H9 (cell line): ENCODE measurements around the gene CDH13. TPM values are rescaled to one million over a fixed set of nuclear protein-coding genes. Genes with fewer than 3 reads are reported as not detected.

Experiments used
- DNase-seq: peaks from one replicate; pipeline ENCODE4 v3.0.0-alpha.2; 2017
- H2AFZ ChIP-seq: one replicate; pipeline ENCODE4 v1.6.1; 2013; ENCODE audit warnings: mild to moderate bottlenecking, low read length, control low read depth, moderate library complexity
- H2AK5ac ChIP-seq: 2 replicates; pipeline ENCODE4 v1.6.1; 2013; ENCODE audit warnings: low read length, control low read depth, mixed read lengths; ENCODE audit not compliant: insufficient read length
- H2BK120ac ChIP-seq: one replicate; pipeline ENCODE4 v1.6.1; 2013; ENCODE audit warnings: low read depth, mild to moderate bottlenecking, low read length, control low read depth, inconsistent platforms; ENCODE audit not compliant: poor library complexity, severe bottlenecking
- H2BK12ac ChIP-seq: 2 replicates; pipeline ENCODE4 v1.6.1; 2013; ENCODE audit warnings: low read length, control low read depth, mixed read lengths, low read depth; ENCODE audit not compliant: insufficient read length
- H2BK15ac ChIP-seq: 2 replicates; pipeline ENCODE4 v1.6.1; 2013; ENCODE audit warnings: low read depth, low read length, control low read depth
- H2BK20ac ChIP-seq: one replicate; pipeline ENCODE4 v1.6.1; 2013; ENCODE audit warnings: low read depth, mild to moderate bottlenecking, low read length, control low read depth, inconsistent platforms; ENCODE audit not compliant: poor library complexity, severe bottlenecking
- H2BK5ac ChIP-seq: 2 replicates; pipeline ENCODE4 v1.6.1; 2013; ENCODE audit warnings: low read length, control low read depth, mixed read lengths; ENCODE audit not compliant: insufficient read length
- H3K14ac ChIP-seq: 2 replicates; pipeline ENCODE4 v1.6.1; 2013; ENCODE audit warnings: low read length, control low read depth; ENCODE audit not compliant: insufficient read depth
- H3K18ac ChIP-seq: 2 replicates; pipeline ENCODE4 v1.6.1; 2013; ENCODE audit warnings: low read depth, mild to moderate bottlenecking, mixed read lengths, low read length, control low read depth; ENCODE audit not compliant: insufficient read length
- H3K23ac ChIP-seq: 2 replicates; pipeline ENCODE4 v1.6.1; 2013; ENCODE audit warnings: low read length, control low read depth, mixed read lengths, low read depth; ENCODE audit not compliant: insufficient read length
- H3K23me2 ChIP-seq: 2 replicates; pipeline ENCODE4 v1.6.1; 2013; ENCODE audit warnings: low read depth, mild to moderate bottlenecking, mixed read lengths, low read length, control low read depth; ENCODE audit not compliant: insufficient read length, poor library complexity, severe bottlenecking
- H3K27ac ChIP-seq: 2 replicates; pipeline ENCODE4 v1.5.1; 2013; ENCODE audit warnings: low read length, control low read depth, mixed read lengths, low read depth; ENCODE audit not compliant: insufficient read length
- H3K27me3 ChIP-seq: 2 replicates; pipeline ENCODE4 v1.6.1; 2013; ENCODE audit warnings: low read length, control low read depth, inconsistent platforms; ENCODE audit not compliant: insufficient read depth
- H3K4ac ChIP-seq: 2 replicates; pipeline ENCODE4 v1.6.1; 2013; ENCODE audit warnings: low read depth, mild to moderate bottlenecking, control low read depth, inconsistent platforms, low read length, moderate library complexity
- H3K4me1 ChIP-seq: 2 replicates; pipeline ENCODE4 v1.6.1; 2013; ENCODE audit warnings: low read length, control low read depth, inconsistent platforms; ENCODE audit not compliant: insufficient read depth
- H3K4me2 ChIP-seq: 2 replicates; pipeline ENCODE4 v1.6.1; 2013; ENCODE audit warnings: low read length, control low read depth, mixed read lengths; ENCODE audit not compliant: insufficient read length, insufficient read depth
- H3K56ac ChIP-seq: 2 replicates; pipeline ENCODE4 v1.6.1; 2013; ENCODE audit warnings: low read depth, mild to moderate bottlenecking, mixed read lengths, low read length, control low read depth; ENCODE audit not compliant: insufficient read length
- H3K79me1 ChIP-seq: 2 replicates; pipeline ENCODE4 v1.6.1; 2013; ENCODE audit warnings: low read depth, mild to moderate bottlenecking, moderate library complexity, low read length, control low read depth, inconsistent platforms; ENCODE audit not compliant: insufficient read depth, poor library complexity, severe bottlenecking
- H3K79me2 ChIP-seq: 2 replicates; pipeline ENCODE4 v1.6.1; 2013; ENCODE audit warnings: low read length, control low read depth, inconsistent platforms; ENCODE audit not compliant: insufficient read depth
- H3K9ac ChIP-seq: 2 replicates; pipeline ENCODE4 v1.6.1; 2013; ENCODE audit warnings: low read length, control low read depth, mixed read lengths; ENCODE audit not compliant: insufficient read length; ENCODE audit errors: extremely low read depth
- H3K9me3 ChIP-seq: one replicate; pipeline ENCODE4 v1.6.1; 2013; ENCODE audit warnings: low read depth, low read length, inconsistent platforms; ENCODE audit not compliant: control insufficient read depth
- H3T11ph ChIP-seq: one replicate; pipeline ENCODE4 v1.6.1; 2013; ENCODE audit warnings: mild to moderate bottlenecking, low read length, control low read depth, inconsistent platforms
- H4K20me1 ChIP-seq: one replicate; pipeline ENCODE4 v1.6.1; 2013; ENCODE audit not compliant: control insufficient read depth, insufficient read length, insufficient read depth
- H4K5ac ChIP-seq: 2 replicates; pipeline ENCODE4 v1.6.1; 2013; ENCODE audit warnings: low read depth, mild to moderate bottlenecking, mixed read lengths, low read length, control low read depth; ENCODE audit not compliant: insufficient read length
- H4K8ac ChIP-seq: replicated peaks from 2 replicates; pipeline ENCODE4 v1.6.1; 2013; ENCODE audit warnings: low read length, control low read depth, mixed read lengths, low read depth; ENCODE audit not compliant: insufficient read length
- H4K91ac ChIP-seq: 2 replicates; pipeline ENCODE4 v1.6.1; 2013; ENCODE audit warnings: low read depth, mild to moderate bottlenecking, moderate library complexity, mixed read lengths, low read length, control low read depth; ENCODE audit not compliant: insufficient read length
- H3K27ac Mint-ChIP-seq, 3 experiments: 2 replicates in 2 of 3; 3 replicates in 1 of 3; pipeline ENCODE4 v1.8.0; 2020 to 2021; ENCODE audit warnings: mixed read lengths in 3 of 3, mild to moderate bottlenecking in 1 of 3, moderate library complexity in 1 of 3
- H3K27me3 Mint-ChIP-seq: 2 replicates; pipeline ENCODE4 v1.8.0; 2021; ENCODE audit warnings: low read depth, mild to moderate bottlenecking, moderate library complexity, mixed read lengths
- H3K36me3 Mint-ChIP-seq, 3 experiments: 2 replicates in 2 of 3; 3 replicates in 1 of 3; pipeline ENCODE4 v1.8.0; 2020 to 2021; ENCODE audit warnings: low read depth in 3 of 3, mixed read lengths in 3 of 3; ENCODE audit not compliant: insufficient read depth in 1 of 3
- H3K4me1 Mint-ChIP-seq, 2 experiments: 2 replicates each; pipeline ENCODE4 v1.8.0; 2020; ENCODE audit warnings: mixed read lengths in 2 of 2
- H3K4me3 Mint-ChIP-seq, 2 experiments: 2 replicates in 1 of 2; 3 replicates in 1 of 2; pipeline ENCODE4 v1.8.0; 2020 to 2021; ENCODE audit warnings: mild to moderate bottlenecking in 2 of 2, mixed read lengths in 2 of 2, moderate library complexity in 1 of 2
- H3K9me3 Mint-ChIP-seq, 2 experiments: 2 replicates in 1 of 2; 3 replicates in 1 of 2; pipeline ENCODE4 v1.8.0; 2020; ENCODE audit warnings: mild to moderate bottlenecking in 2 of 2, mixed read lengths in 2 of 2, moderate library complexity in 1 of 2
- CTCF ChIP-seq: fragments of 200-600 bp; sonication (generic); conservative IDR thresholded peaks from 3 replicates; pipeline ENCODE4 v1.8.0; 2021; ENCODE audit warnings: antibody characterized with exemption, mild to moderate bottlenecking
- whole genome bisulfite sequencing: extraction: QIAGEN DNeasy Blood & Tissue Kit; methylation state at CpG from one replicate; pipeline ENCODE4 v1.1.7; 2013; ENCODE audit warnings: missing lambda C conversion rate, low lambda C conversion rate, mixed read lengths; ENCODE audit not compliant: insufficient read length; ENCODE audit errors: extremely low coverage; 5-methylcytosine and 5-hydroxymethylcytosine counted together
- total RNA-seq: library from RNA; stranded (reverse); gene quantifications from 2 replicates; pipeline ENCODE4 v1.2.1, GENCODE V29; 2021

CDH13 gene
- total RNA-seq, 1 experiment from 2014 or later = 1.5 TPM

GRCh38 chr16:83532634-83533033, 905.9 kb downstream of the CDH13 start:
- Histone ChIP-seq H3K79me2 (no peaks in the 10 kb centered on the region), H3K9me3 (no peaks in the 10 kb centered on the region), H3K23ac (no peak overlapping the region), H2BK120ac (no peak overlapping the region), H2BK15ac (no peak overlapping the region), H3K14ac (no peak overlapping the region; the same call in 1 of the 2 replicates), H2BK12ac (no peak overlapping the region), H2BK20ac (no peak overlapping the region), H3K23me2 (no peaks in the 10 kb centered on the region), H4K91ac (no peak overlapping the region), H3T11ph (no peak overlapping the region), H3K79me1 (no peaks in the 10 kb centered on the region), H3K4ac (no peak overlapping the region), H4K20me1 (no peaks in the 10 kb centered on the region), H3K18ac (no peak overlapping the region), H2AFZ (no peak overlapping the region), H3K4me2 (no peak overlapping the region), H3K56ac (no peak overlapping the region), H3K4me1 (no peaks in the 10 kb centered on the region), H3K27ac (no peak overlapping the region), H3K27me3 (no peaks in the 10 kb centered on the region), H3K9ac (no peak overlapping the region), H2BK5ac (no peak overlapping the region), H2AK5ac (no peak overlapping the region), H4K5ac (no peak overlapping the region), H4K8ac (no peak overlapping the region)
- no peak for DNase-seq
- WGBS = no CpG with 5 or more reads among the region's 12 CpGs
- H3K4me3 Mint-ChIP-seq = no peak overlapping the region
- no peaks in the 10 kb centered on the region for H3K9me3 Mint-ChIP-seq
- no peak overlapping the region for H3K27ac Mint-ChIP-seq
- no peaks in the 10 kb centered on the region for H3K4me1 Mint-ChIP-seq
- H3K27me3 Mint-ChIP-seq = peaks cover 2% of the 10 kb centered on the region
- TF ChIP-seq CTCF = no peak
- no peaks in the 10 kb centered on the region for H3K36me3 Mint-ChIP-seq
